ENCODE data around the gene ARID1B. TPM values are rescaled to one million over a fixed set of nuclear protein-coding genes. Genes with fewer than 3 reads are reported as not detected.

The ARID1B gene
- total RNA-seq, 1 experiment from 2014 or later: 60.3 TPM

GRCh38 chr6:157055863-157056262, 278.7 kb downstream of the ARID1B start:
- H3K27me3 Mint-ChIP-seq (ENCODE audit: low read depth): no peaks in the 10 kb centered on the region
- peaks cover 30% of the 10 kb centered on the region for H3K4me1 Mint-ChIP-seq
- peaks cover 18% of the 10 kb centered on the region for H3K9me3 Mint-ChIP-seq
- H3K4me3 Mint-ChIP-seq: no peak overlapping the region
- ATAC-seq (no peak), DNase-seq (ENCODE audit: low spot score) (no peak)
- H3K36me3 Mint-ChIP-seq: peaks cover 18% of the 10 kb centered on the region
- no peak for TF ChIP-seq FOXP4 (CRISPR knock-in tag; IDR thresholded peaks at IDR 0.05)
- no peak for TF ChIP-seq ZNF219 (CRISPR knock-in tag; IDR thresholded peaks at IDR 0.05; ENCODE audit: borderline replicate concordance)
- no peak for TF ChIP-seq NR2C2 (CRISPR knock-in tag; IDR thresholded peaks at IDR 0.05)
- TF ChIP-seq, protein P1, sequence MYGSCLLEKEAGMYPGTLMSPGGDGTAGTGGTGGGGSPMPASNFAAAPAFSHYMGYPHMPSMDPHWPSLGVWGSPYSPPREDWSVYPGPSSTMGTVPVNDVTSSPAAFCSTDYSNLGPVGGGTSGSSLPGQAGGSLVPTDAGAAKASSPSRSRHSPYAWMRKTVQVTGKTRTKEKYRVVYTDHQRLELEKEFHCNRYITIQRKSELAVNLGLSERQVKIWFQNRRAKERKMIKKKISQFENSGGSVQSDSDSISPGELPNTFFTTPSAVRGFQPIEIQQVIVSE (CRISPR knock-in tag; IDR thresholded peaks at IDR 0.05; ENCODE audit: borderline replicate concordance): no peak
- TF ChIP-seq CREM (CRISPR knock-in tag; IDR thresholded peaks at IDR 0.05): no peak
- TF ChIP-seq, protein P2, sequence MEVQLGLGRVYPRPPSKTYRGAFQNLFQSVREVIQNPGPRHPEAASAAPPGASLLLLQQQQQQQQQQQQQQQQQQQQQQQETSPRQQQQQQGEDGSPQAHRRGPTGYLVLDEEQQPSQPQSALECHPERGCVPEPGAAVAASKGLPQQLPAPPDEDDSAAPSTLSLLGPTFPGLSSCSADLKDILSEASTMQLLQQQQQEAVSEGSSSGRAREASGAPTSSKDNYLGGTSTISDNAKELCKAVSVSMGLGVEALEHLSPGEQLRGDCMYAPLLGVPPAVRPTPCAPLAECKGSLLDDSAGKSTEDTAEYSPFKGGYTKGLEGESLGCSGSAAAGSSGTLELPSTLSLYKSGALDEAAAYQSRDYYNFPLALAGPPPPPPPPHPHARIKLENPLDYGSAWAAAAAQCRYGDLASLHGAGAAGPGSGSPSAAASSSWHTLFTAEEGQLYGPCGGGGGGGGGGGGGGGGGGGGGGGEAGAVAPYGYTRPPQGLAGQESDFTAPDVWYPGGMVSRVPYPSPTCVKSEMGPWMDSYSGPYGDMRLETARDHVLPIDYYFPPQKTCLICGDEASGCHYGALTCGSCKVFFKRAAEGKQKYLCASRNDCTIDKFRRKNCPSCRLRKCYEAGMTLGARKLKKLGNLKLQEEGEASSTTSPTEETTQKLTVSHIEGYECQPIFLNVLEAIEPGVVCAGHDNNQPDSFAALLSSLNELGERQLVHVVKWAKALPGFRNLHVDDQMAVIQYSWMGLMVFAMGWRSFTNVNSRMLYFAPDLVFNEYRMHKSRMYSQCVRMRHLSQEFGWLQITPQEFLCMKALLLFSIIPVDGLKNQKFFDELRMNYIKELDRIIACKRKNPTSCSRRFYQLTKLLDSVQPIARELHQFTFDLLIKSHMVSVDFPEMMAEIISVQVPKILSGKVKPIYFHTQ (CRISPR knock-in tag; IDR thresholded peaks at IDR 0.05): no peak
- H3K27ac Mint-ChIP-seq: no peak overlapping the region
- ChIA-PET POLR2A (no interaction called here), CTCF (interaction anchor here (0.6 to 2.3 kb wide), 2 partner anchors 10 to 19 kb away, joined by 3 to 11 read pairs; no protein-coding TSS in a partner anchor)

DNA sequence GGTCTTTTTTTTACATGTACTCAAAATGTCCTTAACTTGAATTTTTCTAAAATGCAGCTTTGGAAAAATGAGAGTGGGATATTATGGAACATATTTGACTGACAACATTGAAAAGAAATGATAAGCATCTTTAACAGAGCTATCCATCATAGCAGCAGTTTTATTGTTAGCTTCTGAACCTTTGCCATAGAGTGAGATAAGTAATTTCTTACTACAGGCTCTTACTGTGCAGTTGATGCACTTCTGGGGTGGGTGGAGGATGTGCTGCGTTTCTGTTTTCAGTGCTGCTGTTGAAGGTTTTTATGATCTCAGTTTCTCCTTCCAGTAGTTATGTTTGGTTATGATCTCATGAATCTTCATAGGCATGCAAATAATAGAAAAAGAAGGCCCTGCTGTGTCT, 279.1 kb downstream of the ARID1B start:
- TF ChIP-seq NR1H2 (CRISPR knock-in tag; IDR thresholded peaks at IDR 0.05) (no peak), FOXJ3 (CRISPR knock-in tag; IDR thresholded peaks at IDR 0.05; ENCODE audit: borderline replicate concordance) (no peak), PRDM15 (CRISPR knock-in tag; IDR thresholded peaks at IDR 0.05) (no peak), FOXK1 (CRISPR knock-in tag; IDR thresholded peaks at IDR 0.05) (no peak), E2F5 (CRISPR knock-in tag; IDR thresholded peaks at IDR 0.05) (no peak), ZNF121 (CRISPR knock-in tag; IDR thresholded peaks at IDR 0.05) (no peak)
- Mint-ChIP-seq H3K27ac (no peak overlapping the region), H3K4me1 (peaks cover 27% of the 10 kb centered on the region), H3K9me3 (peaks cover 18% of the 10 kb centered on the region), H3K27me3 (ENCODE audit: low read depth) (no peaks in the 10 kb centered on the region), H3K4me3 (no peak overlapping the region), H3K36me3 (peaks cover 18% of the 10 kb centered on the region)
- ChIA-PET POLR2A (no interaction called here), CTCF (interaction anchor here (0.6 to 2.3 kb wide), 2 partner anchors 10 to 20 kb away, joined by 3 to 11 read pairs; no protein-coding TSS in a partner anchor)
- ATAC-seq: no peak
- DNase-seq (ENCODE audit: low spot score): no peak
